SJCRH30 (cell line): ENCODE measurements around the gene ZG16. TPM values are rescaled to one million over a fixed set of nuclear protein-coding genes. Genes with fewer than 3 reads are reported as not detected.

Source experiments
- DNase-seq, 2 experiments: peaks; one replicate each; pipeline ENCODE4 v3.0.0-alpha.2; 2015 to 2020
- H3K27ac ChIP-seq: fragments of 250-450 bp; sonication (Bioruptor Pico); 2 replicates; pipeline ENCODE4 v1.5.1; 2020; ENCODE audit warnings: mild to moderate bottlenecking, moderate library complexity
- H3K27me3 ChIP-seq: fragments of 250-450 bp; sonication (Bioruptor Pico); 2 replicates; pipeline ENCODE4 v1.5.1; 2020; ENCODE audit warnings: mild to moderate bottlenecking, moderate library complexity
- H3K36me3 ChIP-seq: fragments of 250-450 bp; sonication (Bioruptor Pico); 2 replicates; pipeline ENCODE4 v1.5.1; 2020; ENCODE audit warnings: mild to moderate bottlenecking, moderate library complexity
- H3K4me1 ChIP-seq: fragments of 250-450 bp; sonication (Bioruptor Pico); 2 replicates; pipeline ENCODE4 v1.5.1; 2020; ENCODE audit warnings: mild to moderate bottlenecking, moderate library complexity
- H3K4me3 ChIP-seq: fragments of 250-450 bp; sonication (Bioruptor Pico); 2 replicates; pipeline ENCODE4 v1.5.1; 2020; ENCODE audit warnings: mild to moderate bottlenecking, moderate library complexity
- H3K9me3 ChIP-seq: fragments of 250-450 bp; sonication (Bioruptor Pico); replicated peaks from 2 replicates; pipeline ENCODE4 v1.5.1; 2020; ENCODE audit warnings: mild to moderate bottlenecking, moderate library complexity
- total RNA-seq: library from RNA; depleted of rRNA; stranded (reverse); fragments of >200 nt; shearing (Covaris generic); gene quantifications from 2 replicates; pipeline ENCODE4 v1.2.3, GENCODE V29; 2014

Gene ZG16
- total RNA-seq, 1 experiment from 2014 or later, result not detected

GRCh38 chr16:29815793-29816693 is 38.0 kb downstream of the ZG16 start, which contains the start of gene PAGR1:
Gene PAGR1, plus strand, starts transcription at chr16:29816152. Its CDS starts 374 bp downstream, at chr16:29816526.
- Histone ChIP-seq H3K4me1 (peaks cover 13% of the 10 kb centered on the region), H3K4me3 (peak within 1 kb of the TSS; percentile 79), H3K27me3 (no peaks in the 10 kb centered on the region), H3K27ac (peak within 1 kb of the TSS; percentile 62), H3K36me3 (no peaks in the 10 kb centered on the region; the same call in 1 of the 2 replicates), H3K9me3 (no peaks in the 10 kb centered on the region)
- peak; percentile 97 to 98 for DNase-seq

- Histone ChIP-seq H3K36me3 (no peaks in the 10 kb centered on the region; the same call in 1 of the 2 replicates), H3K4me3 (peak overlapping the region; percentile 79), H3K4me1 (peaks cover 14% of the 10 kb centered on the region), H3K27ac (peak overlapping the region; percentile 62), H3K9me3 (no peaks in the 10 kb centered on the region), H3K27me3 (no peaks in the 10 kb centered on the region)
- DNase-seq, result peak; percentile 65 to 75
These were observed 38.8 kb downstream of the ZG16 start for GRCh38 chr16:29816694-29817441.

GRCh38 chr16:29818082-29818481 is 40.0 kb downstream of the ZG16 start:
- Histone ChIP-seq H3K4me3 (no peak overlapping the region), H3K4me1 (peaks cover 14% of the 10 kb centered on the region), H3K27me3 (no peaks in the 10 kb centered on the region), H3K9me3 (no peaks in the 10 kb centered on the region), H3K27ac (no peak overlapping the region), H3K36me3 (no peaks in the 10 kb centered on the region; the same call in 1 of the 2 replicates)
- DNase-seq, result no peak

GRCh38 chr16:29819506-29819905 is 41.5 kb downstream of the ZG16 start:
- Histone ChIP-seq H3K27me3 (no peaks in the 10 kb centered on the region), H3K9me3 (no peaks in the 10 kb centered on the region), H3K4me1 (peaks cover 16% of the 10 kb centered on the region), H3K27ac (no peak overlapping the region), H3K36me3 (no peaks in the 10 kb centered on the region; the same call in 1 of the 2 replicates), H3K4me3 (no peak overlapping the region)
- DNase-seq, result no peak

- H3K27me3 ChIP-seq, result no peaks in the 10 kb centered on the region
- H3K4me3 ChIP-seq, result no peak within 1 kb of the TSS; the same call in 1 of the 2 replicates
- peaks cover 20% of the 10 kb centered on the region for H3K4me1 ChIP-seq
- no peak for DNase-seq
- H3K27ac ChIP-seq, result no peak within 1 kb of the TSS
- no peaks in the 10 kb centered on the region for H3K9me3 ChIP-seq
- no peaks in the 10 kb centered on the region; the same call in 1 of the 2 replicates for H3K36me3 ChIP-seq
These were observed 42.2 kb downstream of the ZG16 start, which contains the start of gene MVP for GRCh38 chr16:29820271-29820701. Gene MVP, plus strand, starts transcription at chr16:29820462. Its CDS starts 10,088 bp downstream, at chr16:29830550.

GRCh38 chr16:29820730-29821642 is 42.9 kb downstream of the ZG16 start:
- peaks cover 27% of the 10 kb centered on the region for H3K4me1 ChIP-seq
- no peak for DNase-seq
- H3K27ac ChIP-seq, result no peak overlapping the region

GRCh38 chr16:29821643-29822115 is 43.6 kb downstream of the ZG16 start:
- peaks cover 27% of the 10 kb centered on the region for H3K4me1 ChIP-seq
- H3K27me3 ChIP-seq, result no peaks in the 10 kb centered on the region
- H3K27ac ChIP-seq, result no peak overlapping the region
- no peaks in the 10 kb centered on the region; the same call in 1 of the 2 replicates for H3K36me3 ChIP-seq
- DNase-seq, result no peak
- H3K9me3 ChIP-seq, result no peaks in the 10 kb centered on the region
- no peak overlapping the region for H3K4me3 ChIP-seq

More at GRCh38 chr16:29820730-29821642, 42.9 kb downstream of the ZG16 start:
- H3K36me3 ChIP-seq, result no peaks in the 10 kb centered on the region; the same call in 1 of the 2 replicates
- H3K9me3 ChIP-seq, result no peaks in the 10 kb centered on the region
- H3K27me3 ChIP-seq, result no peaks in the 10 kb centered on the region
- no peak overlapping the region for H3K4me3 ChIP-seq

GRCh38 chr16:29824589-29825144 is 46.6 kb downstream of the ZG16 start:
- H3K4me3 ChIP-seq, result no peak overlapping the region
- no peak for DNase-seq
- peaks cover 27% of the 10 kb centered on the region for H3K4me1 ChIP-seq
- no peaks in the 10 kb centered on the region for H3K9me3 ChIP-seq
- H3K27ac ChIP-seq, result peak overlapping the region; percentile 57; the same call in 1 of the 2 replicates
- H3K36me3 ChIP-seq, result no peaks in the 10 kb centered on the region
- no peaks in the 10 kb centered on the region for H3K27me3 ChIP-seq

GRCh38 chr16:29825145-29826044 is 47.3 kb downstream of the ZG16 start:
- Histone ChIP-seq H3K27ac (peak overlapping the region; percentile 57), H3K4me1 (peaks cover 25% of the 10 kb centered on the region), H3K9me3 (no peaks in the 10 kb centered on the region), H3K36me3 (no peaks in the 10 kb centered on the region), H3K27me3 (no peaks in the 10 kb centered on the region), H3K4me3 (no peak overlapping the region)
- DNase-seq, result peak; percentile 51 to 56

- H3K4me1 ChIP-seq, result peaks cover 16% of the 10 kb centered on the region
- no peak overlapping the region; the same call in 1 of the 2 replicates for H3K27ac ChIP-seq
- H3K27me3 ChIP-seq, result no peaks in the 10 kb centered on the region
- DNase-seq, result no peak
- H3K4me3 ChIP-seq, result no peak overlapping the region
- no peaks in the 10 kb centered on the region for H3K36me3 ChIP-seq
- H3K9me3 ChIP-seq, result no peaks in the 10 kb centered on the region
These were observed 48.3 kb downstream of the ZG16 start for GRCh38 chr16:29826342-29826695.

GRCh38 chr16:29830774-29831173 is 52.7 kb downstream of the ZG16 start:
- peaks cover 2% of the 10 kb centered on the region for H3K4me1 ChIP-seq
- no peaks in the 10 kb centered on the region for H3K27me3 ChIP-seq
- H3K36me3 ChIP-seq, result no peaks in the 10 kb centered on the region
- no peak overlapping the region for H3K27ac ChIP-seq
- H3K4me3 ChIP-seq, result no peak overlapping the region
- H3K9me3 ChIP-seq, result no peaks in the 10 kb centered on the region
- DNase-seq, result no peak

- H3K9me3 ChIP-seq, result no peaks in the 10 kb centered on the region
- H3K4me3 ChIP-seq, result no peak overlapping the region
- DNase-seq, result no peak
- H3K27me3 ChIP-seq, result no peaks in the 10 kb centered on the region
- no peak overlapping the region for H3K27ac ChIP-seq
- H3K36me3 ChIP-seq, result no peaks in the 10 kb centered on the region
- no peaks in the 10 kb centered on the region for H3K4me1 ChIP-seq
These were observed 53.4 kb downstream of the ZG16 start for GRCh38 chr16:29831490-29831889.
